HG03571 (cell line): ENCODE results near the gene GTPBP2.
A peak's percentile ranks its signal among the peaks of the same experiment; 100 is the strongest.
"Not testable (repeated sequence)": the region's sequence is repeated elsewhere in the genome, so short reads cannot be mapped to it uniquely, and the experiment has no call there.

Experiments
- ATAC-seq: cut with Tn5 transposase; IDR thresholded peaks from one replicate; pipeline ENCODE4 v1.9.1; 2021; ENCODE audit not compliant: unreplicated experiment

Gene GTPBP2

DNA sequence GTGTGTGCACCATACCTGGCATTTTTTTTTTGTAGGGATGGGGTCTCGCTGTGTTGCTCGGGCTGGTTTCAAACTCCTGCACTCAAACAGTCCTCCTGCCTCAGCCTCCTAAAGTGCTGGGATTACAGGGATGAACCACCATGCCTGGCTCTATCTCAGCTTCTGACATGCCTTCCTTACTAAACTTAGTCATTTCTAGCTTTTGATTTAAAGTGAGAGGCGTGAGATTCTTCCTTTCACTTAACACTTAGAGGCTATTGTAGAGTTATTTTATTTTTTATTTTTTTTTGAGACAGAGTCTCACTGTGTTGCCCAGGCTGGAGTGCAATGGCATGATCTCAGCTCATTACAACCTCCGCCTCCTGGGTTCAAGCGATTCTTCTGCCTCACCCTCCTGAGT is 33.9 kb upstream of the GTPBP2 start:
- ATAC-seq: not testable (repeated sequence)

DNA sequence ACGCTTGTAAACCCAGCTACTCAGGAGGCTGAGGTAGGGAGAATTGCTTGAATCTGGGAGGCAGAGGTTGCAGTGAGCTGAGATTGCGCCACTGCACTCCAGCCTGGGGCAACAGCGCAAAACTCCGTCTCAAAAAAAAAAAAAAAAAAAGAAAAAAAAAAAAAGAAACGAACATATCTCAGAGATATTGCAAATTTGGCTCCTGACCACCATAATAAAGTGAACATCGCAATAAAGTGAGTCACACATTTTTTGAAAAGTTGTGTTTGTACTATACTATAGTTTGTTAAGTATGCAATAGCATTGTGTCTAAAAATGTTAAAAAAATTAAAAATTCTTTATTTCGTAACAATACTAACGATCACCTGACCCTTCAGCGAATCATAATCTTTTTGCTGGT is 29.1 kb upstream of the GTPBP2 start:
- ATAC-seq: no peak

DNA sequence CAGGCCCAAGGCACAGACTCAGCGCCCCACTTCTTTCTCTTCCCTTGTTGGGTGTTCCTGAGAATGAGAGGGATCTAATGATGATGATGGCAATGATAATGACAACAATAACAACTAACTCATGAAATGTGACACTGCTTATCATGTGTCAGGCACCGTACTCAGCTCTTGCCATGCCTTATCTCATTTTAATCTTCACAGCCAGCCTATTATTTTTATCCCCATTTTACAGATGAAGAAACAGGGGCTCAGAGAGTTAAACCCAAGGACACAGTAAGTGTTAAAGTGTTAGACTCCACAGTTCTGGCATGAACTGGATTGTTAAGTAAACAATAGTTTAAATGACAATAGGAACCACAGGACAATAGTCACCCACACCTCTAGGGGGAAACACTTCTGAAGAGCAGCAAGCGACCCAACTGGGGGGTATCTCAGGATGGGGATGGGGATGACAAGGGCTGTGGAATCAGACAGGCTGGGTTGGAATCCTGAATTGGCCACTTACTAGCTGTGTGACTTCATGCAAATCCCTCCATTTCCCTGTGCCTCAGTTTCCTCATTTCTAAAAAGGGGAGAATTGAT is 28.2 kb upstream of the GTPBP2 start:
- no peak for ATAC-seq

DNA sequence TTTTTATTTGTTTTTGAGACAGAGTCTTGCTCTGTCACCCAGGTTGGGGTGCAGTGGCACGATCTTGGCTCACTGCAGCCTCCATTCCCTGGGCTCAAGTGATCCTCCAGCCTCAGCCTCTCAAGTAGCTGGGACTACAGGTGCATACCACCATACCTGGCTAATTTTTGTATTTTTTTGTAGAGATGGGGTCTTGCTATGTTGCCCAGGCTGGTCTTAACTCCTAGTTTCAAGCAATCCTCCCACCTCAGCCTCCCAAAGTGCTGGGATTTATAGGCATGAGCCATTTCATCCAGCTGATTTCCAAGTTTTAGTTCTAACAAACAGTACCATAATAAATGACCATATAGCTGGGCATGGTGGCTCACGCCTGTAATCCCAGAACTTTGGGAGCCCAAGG is 23.8 kb upstream of the GTPBP2 start:
- not testable (repeated sequence) for ATAC-seq

DNA sequence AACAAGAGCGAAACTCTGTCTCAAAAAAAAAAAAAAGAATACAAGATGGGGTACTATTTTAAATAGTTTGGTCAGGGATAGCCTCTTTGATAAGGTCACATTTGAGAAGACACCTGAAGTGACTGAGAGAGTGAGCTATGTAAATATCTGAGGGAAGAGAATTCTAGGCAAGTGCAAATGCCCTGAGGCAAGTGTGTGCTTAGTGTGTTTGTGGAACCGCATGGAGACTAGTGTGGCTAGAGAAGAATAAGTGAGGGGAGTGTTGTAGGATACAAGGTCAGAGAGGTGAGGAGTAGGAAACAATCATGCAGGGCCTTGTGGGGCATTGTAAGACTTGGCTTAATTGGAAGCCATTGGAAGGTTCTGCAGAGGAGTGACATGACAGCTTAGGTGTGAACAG is 19.2 kb upstream of the GTPBP2 start:
- no peak for ATAC-seq

DNA sequence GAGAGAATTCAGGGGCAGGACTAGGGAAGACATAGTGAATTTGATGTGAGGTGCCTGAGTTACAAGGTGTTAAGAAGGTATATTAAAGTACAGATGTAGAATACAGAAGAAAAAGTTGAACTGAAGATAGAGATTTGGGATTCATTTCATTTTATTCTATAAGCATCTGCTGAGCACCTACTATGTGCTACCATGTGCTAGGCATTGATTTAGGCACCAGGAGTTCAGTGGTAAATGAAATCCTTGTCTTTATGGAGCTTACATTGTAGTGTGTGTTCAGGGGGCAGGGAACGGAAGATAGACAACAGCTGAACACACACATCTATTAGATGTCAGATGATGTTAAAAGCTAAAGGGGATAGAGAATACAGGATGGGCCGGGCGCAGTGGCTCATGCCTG is 18.5 kb upstream of the GTPBP2 start:
- ATAC-seq: no peak

DNA sequence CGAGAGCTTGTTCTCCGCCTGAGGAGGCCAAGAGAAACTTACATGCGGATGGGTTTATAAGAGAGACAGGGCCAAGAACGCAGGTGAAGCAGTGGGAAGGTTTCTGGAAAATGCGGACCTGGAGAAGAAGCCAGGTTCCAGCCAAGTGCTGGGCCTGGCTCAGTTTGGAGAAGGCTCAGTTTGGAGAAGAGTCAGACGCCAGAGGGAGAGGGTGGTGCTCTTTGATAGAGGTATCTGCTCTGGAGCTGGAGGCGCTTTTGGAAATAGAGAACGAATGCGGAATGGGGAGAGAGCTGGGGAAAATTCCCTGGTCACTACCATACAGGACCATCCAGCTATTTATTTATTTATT is 16.5 kb upstream of the GTPBP2 start:
- ATAC-seq: no peak

DNA sequence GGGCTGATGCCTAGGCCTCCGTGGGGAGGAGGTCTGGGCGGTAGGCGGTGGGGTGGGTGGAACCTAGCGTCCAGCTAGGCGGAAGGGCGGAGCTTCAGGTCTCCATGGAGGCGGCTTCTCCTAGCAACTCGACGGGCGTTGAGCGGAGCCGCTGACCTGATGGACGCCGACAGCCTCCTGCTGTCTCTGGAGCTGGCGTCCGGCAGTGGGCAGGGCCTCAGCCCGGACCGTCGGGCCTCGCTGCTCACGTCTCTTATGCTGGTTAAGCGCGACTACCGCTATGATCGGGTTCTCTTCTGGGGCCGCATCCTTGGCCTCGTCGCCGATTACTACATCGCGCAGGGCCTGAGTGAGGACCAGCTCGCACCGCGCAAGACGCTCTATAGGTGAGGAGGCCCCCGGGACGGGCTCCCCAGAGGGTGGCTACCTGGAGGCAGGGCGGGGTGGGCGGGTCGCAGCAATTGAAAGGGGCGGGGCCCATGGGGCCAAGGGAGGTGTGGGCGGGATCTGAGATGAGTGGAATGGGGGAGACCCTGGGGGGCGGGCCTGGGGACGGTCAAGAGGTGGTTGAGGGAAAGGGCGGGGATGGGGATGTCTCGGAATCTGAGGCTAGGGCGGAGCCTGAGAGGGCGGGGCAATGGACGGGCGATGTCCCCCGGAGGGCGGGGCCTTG is 16.0 kb upstream of the GTPBP2 start, which contains the start of gene RSPH9:
TSS of gene RSPH9 (plus strand) at position 97 of the 673 bp plus-strand sequence. CDS start at position 160, 63 bp downstream.
- no peak for ATAC-seq

DNA sequence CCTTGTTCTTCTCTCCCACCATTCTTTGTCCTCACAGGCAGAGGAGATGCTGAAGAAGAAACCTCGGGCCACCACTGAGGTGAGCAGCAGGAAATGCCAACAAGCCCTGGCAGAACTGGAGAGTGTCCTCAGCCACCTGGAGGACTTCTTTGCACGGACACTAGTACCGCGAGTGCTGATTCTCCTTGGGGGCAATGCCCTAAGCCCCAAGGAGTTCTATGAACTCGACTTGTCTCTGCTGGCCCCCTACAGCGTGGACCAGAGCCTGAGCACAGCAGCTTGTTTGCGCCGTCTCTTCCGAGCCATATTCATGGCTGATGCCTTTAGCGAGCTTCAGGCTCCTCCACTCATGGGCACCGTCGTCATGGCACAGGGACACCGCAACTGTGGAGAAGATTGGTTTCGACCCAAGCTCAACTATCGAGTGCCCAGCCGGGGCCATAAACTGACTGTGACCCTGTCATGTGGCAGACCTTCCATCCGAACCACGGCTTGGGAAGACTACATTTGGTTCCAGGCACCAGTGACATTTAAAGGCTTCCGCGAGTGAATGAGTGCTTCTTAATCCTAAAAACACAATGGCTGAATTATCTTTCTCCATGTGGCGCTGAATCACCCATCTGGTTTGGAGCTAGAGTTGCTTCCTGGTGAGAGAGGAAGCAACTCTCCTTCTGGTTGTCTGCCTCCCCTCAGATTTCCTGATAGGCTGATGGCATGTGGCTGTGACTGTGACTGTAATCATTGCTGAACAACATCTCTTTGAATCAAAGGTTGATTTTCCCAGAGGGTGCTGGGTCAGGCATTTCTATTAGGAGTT is 11.1 kb upstream of the GTPBP2 start:
- ATAC-seq: no peak

DNA sequence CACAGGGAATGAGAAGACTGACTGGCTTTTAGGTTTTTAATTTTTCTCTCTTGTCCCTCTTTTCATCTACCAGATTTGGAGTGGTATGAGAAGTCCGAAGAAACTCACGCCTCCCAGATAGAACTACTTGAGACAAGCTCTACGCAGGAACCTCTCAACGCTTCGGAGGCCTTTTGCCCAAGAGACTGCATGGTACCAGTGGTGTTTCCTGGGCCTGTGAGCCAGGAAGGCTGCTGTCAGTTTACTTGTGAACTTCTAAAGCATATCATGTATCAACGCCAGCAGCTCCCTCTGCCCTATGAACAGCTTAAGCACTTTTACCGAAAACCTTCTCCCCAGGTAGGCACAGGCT is 7.2 kb upstream of the GTPBP2 start:
- ATAC-seq: no peak

DNA sequence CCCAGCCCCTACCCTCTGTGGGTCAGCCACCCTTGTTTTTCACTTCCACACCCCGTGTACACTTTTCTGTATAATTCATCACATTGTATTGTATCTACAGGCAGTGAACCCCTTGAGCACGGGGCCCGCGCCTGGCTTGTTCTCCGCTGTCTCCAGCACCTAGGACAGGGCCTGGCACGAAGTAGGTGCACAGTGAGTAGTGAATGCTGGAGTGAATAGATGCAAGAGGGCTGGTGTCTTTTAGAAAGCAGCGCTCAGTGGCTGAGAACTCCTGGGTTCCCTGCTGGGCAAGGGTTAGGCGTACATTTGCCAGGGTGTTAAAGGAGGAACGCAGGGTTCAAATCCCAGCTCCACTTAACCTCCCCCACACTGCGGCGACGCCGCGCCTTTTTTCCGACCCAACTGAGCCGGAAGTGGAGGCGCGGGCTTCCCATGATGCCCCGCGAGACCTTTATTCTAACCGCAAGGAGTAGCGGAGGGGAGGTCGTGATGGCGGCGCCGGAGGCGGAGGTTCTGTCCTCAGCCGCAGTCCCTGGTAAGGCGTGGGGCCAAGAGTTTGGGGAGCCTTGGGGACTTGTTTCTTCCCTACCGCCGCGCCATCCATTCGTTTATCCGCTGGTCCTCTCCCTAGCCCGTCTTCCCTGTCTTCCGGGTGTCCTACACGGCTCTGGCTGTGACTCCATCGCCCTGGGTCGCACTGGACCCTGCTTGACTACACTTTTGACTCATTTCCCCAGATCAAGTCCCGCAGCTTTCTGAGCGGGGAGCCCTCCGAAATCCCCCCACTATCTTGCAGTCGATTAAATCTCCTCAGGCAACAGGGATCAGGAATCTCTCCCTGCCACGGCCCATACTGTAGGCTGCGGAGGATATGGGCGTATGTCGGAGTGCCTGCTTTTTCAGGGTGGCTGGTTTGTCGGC is 6.6 kb upstream of the GTPBP2 start, which contains the start of gene MAD2L1BP:
TSS of gene MAD2L1BP (plus strand) at position 454 of the 921 bp plus-strand sequence. CDS start at position 490, 36 bp downstream.
- peak; percentile 67 for ATAC-seq

DNA sequence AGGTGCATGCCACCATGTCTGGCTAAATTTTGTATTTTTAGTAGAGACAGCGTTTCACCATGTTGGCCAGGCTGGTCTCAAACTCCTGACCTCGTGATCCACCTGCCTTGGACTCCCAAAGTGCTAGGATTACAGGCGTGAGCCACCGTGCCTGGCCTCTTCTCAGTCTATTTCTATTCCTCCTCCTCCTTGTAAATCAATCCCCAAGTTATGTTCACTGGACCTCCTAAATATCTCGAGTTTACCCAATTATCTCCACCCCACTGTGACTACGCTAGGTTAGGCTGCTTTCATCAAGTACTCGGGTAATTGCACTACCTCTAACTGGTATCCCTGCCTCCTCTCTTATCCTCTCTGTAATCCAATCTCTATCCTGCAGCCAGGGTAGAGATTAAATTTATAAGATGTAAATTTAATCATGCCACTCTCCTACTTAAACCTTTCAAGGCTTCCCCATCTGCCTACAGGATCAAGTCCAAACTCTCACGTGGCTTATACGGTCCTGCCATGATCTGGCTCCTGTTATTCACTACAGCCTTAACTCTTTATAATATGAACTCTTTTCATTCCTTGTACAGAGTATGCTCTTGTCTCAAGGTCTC is 5.7 kb upstream of the GTPBP2 start:
- no peak for ATAC-seq

DNA sequence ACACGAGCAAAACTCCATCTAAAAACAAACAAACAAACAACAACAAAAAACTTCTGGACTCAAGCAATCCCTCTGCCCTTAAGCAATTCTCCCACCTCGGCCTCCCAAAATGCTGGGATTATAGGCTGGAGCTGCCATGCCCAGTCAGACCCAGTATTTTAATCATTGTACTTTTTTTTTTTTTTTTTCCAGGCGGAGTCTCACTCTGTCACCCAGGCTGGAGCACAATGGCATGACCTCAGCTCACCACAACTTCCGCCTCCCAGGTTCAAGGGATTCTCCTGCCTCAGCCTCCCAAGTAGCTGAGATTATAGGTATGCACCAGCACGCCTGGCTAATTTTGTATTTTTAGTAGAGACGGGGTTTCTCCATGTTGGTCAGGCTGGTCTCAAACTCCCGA is 3.9 kb upstream of the GTPBP2 start:
- not testable (repeated sequence) for ATAC-seq

DNA sequence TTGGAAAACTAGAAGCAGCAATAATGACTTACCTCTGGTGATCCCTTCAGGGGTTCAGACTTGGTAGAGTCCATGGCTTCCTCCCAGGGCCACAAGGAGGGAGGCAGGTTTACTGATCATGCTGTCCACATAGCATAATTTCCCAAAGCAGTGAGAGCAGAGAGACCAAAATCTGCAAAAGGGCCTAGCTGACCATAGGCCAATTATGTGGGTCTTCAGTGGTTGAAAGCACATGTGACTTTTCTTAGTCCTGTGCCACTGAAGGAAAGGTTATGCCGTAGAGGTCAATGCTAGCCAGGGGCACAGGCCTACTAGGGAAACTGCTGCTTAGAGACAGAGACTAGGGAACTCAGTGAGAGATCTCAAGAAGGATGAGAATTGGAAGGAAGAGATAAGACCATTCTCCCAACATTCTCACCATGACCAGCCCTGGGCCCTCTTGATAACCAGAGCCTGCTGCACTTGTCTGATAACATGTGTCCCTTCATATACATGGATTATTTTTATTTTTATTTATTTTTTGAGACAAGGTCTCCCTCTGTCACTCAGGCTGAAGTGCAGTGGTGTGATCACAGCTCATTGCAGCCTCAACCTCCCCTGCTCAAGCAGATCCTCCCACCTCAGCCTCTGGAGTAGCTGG is 2.0 kb upstream of the GTPBP2 start:
- no peak for ATAC-seq

DNA sequence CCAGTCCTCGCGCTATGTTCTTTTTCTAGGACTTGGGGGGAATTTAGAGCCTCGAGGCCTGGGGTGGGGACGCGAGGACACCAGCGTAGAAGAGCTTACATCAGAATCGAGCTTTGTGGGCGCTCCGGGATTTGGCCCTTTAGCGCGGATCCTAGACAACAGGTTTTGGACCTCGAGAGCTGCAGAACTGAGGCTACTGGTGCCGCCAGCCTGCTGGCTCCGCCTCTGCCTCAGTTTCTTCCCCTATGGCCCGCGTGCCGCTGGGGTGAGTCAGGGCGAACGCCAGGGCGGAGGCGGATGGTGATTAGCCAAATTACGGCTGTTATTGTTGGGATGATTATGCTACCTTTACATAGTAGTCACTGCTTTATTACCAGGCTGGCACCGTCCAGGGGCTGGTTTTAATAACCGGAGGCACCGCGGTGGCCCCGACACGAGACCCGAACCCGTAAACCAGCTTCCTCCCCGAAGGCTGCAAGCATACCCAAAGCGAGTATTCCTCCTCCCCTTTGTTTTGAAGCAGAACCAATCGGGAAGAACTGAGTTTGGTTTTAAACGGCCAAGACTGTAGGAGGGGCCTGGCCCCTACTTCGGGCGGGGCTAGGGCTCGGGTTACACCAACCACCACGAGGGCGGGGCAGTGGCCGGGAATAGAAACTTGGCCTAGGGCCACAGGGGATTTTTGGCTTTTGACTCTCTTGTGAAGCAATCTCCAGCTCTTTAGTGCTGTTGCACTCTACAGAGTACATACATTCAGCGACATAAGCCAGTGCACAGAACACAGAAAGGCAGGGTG is 639 bp upstream of the GTPBP2 start:
- ATAC-seq: peak; percentile 62

DNA sequence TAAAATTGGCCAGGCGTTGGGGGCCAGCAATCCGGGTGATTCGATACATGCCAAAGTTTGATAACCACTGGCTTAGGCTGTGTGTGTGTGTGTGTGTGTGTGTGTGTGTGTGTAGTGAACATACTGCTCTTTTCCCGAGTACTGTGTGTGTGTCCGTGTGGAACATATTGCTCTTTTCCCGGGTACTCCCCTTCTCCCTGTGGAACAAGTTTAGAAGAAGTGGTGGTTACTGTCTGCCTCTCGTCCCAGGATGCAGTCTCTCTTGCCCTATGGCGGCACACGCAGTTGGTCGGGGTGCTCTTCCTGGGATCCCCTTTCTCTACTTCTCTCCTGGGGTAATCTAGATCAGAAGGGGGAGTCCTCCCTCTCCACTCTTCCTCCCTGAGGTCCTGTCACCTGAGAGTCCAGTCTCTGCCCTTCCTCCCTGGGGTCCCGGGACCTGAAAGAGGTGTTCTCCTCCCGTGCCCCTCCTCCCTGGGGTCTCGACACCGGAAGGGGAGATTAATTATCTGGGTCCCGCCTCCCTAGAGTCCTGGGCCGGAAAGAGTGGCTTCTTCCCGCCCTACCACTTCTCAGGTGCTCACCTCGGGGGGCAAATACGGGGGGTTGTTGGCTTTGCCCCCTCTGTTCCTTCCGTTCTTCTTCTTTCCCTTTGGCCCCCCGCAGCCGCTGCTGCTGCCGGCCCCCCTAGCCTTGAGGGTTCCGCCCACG is 516 bp downstream of the GTPBP2 start:
- no peak for ATAC-seq

DNA sequence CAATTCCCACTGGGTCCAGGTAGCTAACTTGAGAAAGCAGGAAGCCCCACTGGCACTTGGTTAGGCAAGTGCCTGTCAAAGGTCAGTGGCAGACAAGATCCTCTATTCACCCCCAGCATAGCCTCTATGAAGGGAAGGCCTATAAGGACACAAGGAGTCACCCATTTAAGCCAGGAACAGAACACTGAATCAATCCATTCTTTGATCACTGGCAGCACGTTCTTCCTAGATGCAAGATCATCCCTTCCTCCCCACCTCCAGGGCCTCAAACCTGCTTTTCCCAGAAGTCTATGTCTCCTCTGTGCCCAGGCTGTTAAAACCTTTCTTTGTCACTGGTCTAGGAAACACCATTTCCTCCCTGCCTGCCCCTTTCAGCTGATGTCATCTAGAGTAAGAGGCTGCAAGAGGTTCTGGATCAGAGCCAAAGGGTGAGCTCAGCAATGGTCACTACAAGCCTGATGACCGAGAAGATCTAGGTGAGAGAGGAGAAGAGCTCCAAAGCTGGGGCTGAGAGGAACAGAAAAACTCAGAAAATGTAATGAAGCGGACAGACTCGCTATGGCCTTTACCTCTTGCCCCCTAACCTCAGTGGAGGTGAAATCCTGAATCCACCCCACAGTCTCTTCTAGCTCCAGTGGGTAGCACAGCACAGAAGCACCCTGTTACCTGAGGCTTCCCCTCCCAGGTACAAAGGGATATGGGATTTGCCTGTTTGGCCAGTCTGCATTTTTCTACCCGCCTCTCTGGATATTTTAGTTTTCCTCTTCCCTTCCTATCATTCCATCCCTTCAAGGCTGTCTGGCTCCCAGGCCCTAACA is 1.8 kb downstream of the GTPBP2 start:
- no peak for ATAC-seq
